H1 (cell line): ENCODE data around the gene BRI3BP. TPM values are rescaled to one million over a fixed set of nuclear protein-coding genes. Genes with fewer than 3 reads are reported as not detected.

Experiments used
- CTCF ChIA-PET: fragments of 300-600 bp; sonication (Branson Sonifier 250); formaldehyde crosslinking; loops from one replicate; lab custom pipeline; 2021; ENCODE audit not compliant: partially characterized antibody; lab: Charles Lee
- POLR2A ChIA-PET: fragments of 300-600 bp; sonication (Branson Sonifier 250); formaldehyde crosslinking; loops from one replicate; lab custom pipeline; 2021; ENCODE audit warnings: inconsistent platforms; ENCODE audit not compliant: partially characterized antibody; lab: Charles Lee
- DNase-seq, 2 experiments: peaks; one replicate each; pipeline versions ENCODE4 v3.0.0 to v3.0.0-alpha.2; 2010 to 2022; ENCODE audit warnings: low spot score in 2 of 2, low read depth in 1 of 2, mixed read lengths in 1 of 2
- FAIRE-seq: peaks from 2 replicates; lab custom pipeline; 2011; peaks lifted over from hg19 to GRCh38; lab: Jason Lieb, UNC
- H2AFZ ChIP-seq: 2 replicates; pipeline ENCODE4 v1.8.1; 2012; ENCODE audit warnings: low read length, inconsistent platforms
- H2AK5ac ChIP-seq: 2 replicates; pipeline ENCODE4 v1.6.1; 2013; ENCODE audit warnings: low read depth, low read length
- H2BK120ac ChIP-seq: replicated peaks from 2 replicates; pipeline ENCODE3; 2013; ENCODE audit warnings: low read depth, low read length, inconsistent platforms
- H2BK12ac ChIP-seq: 2 replicates; pipeline ENCODE4 v1.6.1; 2013; ENCODE audit warnings: low read depth, low read length
- H2BK15ac ChIP-seq: 2 replicates; pipeline ENCODE4 v1.6.1; 2013; ENCODE audit warnings: low read length
- H2BK20ac ChIP-seq: 2 replicates; pipeline ENCODE4 v1.6.1; 2013; ENCODE audit warnings: low read length
- H2BK5ac ChIP-seq: 2 replicates; pipeline ENCODE4 v1.6.1; 2013; ENCODE audit warnings: low read depth, low read length
- H3K14ac ChIP-seq: 2 replicates; pipeline ENCODE4 v1.6.1; 2013; ENCODE audit warnings: inconsistent platforms; ENCODE audit not compliant: insufficient read length
- H3K18ac ChIP-seq: 2 replicates; pipeline ENCODE4 v1.6.1; 2013; ENCODE audit warnings: low read length; ENCODE audit errors: extremely low read depth
- H3K23ac ChIP-seq: 2 replicates; pipeline ENCODE4 v1.6.1; 2013; ENCODE audit warnings: inconsistent platforms; ENCODE audit not compliant: insufficient read length
- H3K23me2 ChIP-seq: 2 replicates; pipeline ENCODE4 v1.6.1; 2013; ENCODE audit warnings: low read depth, low read length
- H3K27ac ChIP-seq: 2 replicates; pipeline ENCODE4 v1.6.1; 2011; ENCODE audit warnings: low read depth, low read length, inconsistent platforms
- H3K27me3 ChIP-seq, 4 experiments: replicated peaks in 1 of 4; 1 replicate in 1 of 4; 2 replicates in 3 of 4; pipeline versions ENCODE4 v1.6.1 to v1.8.1; 2011 to 2013; ENCODE audit warnings: low read length in 3 of 4, mild to moderate bottlenecking in 3 of 4, inconsistent platforms in 2 of 4, mixed read lengths in 2 of 4, moderate library complexity in 1 of 4; ENCODE audit not compliant: control insufficient read depth in 3 of 4, insufficient read depth in 3 of 4; ENCODE audit errors: extremely low read depth in 1 of 4
- H3K36me3 ChIP-seq, 4 experiments: 2 replicates each; pipeline versions ENCODE4 v1.6.1 to v1.8.1; 2011 to 2013; ENCODE audit warnings: mild to moderate bottlenecking in 4 of 4, low read length in 3 of 4, moderate library complexity in 2 of 4, control low read depth in 1 of 4, inconsistent platforms in 1 of 4; ENCODE audit not compliant: insufficient read depth in 4 of 4, control insufficient read depth in 2 of 4
- H3K4ac ChIP-seq: replicated peaks from 2 replicates; pipeline ENCODE3; 2013; ENCODE audit warnings: low read length, low read depth, mixed read lengths, inconsistent platforms; ENCODE audit not compliant: insufficient read length
- H3K4me1 ChIP-seq, 4 experiments: replicated peaks in 1 of 4; 1 replicate in 1 of 4; 2 replicates in 3 of 4; pipeline versions ENCODE4 v1.6.1 to v1.8.1; 2011 to 2013; ENCODE audit warnings: low read length in 3 of 4, inconsistent platforms in 2 of 4, mixed read lengths in 1 of 4; ENCODE audit not compliant: insufficient read depth in 4 of 4, control insufficient read depth in 3 of 4
- H3K4me2 ChIP-seq, 2 experiments: 2 replicates each; pipeline versions ENCODE4 v1.6.1 to v1.8.1; 2011 to 2013; ENCODE audit warnings: low read depth in 2 of 2, low read length in 2 of 2, control low read depth in 1 of 2, inconsistent platforms in 1 of 2, mild to moderate bottlenecking in 1 of 2; ENCODE audit not compliant: insufficient read depth in 1 of 2
- H3K4me3 ChIP-seq, 4 experiments: fragments of 200-600, 300-600 bp in 1 of 4; sonication (generic), shearing (Covaris generic), sonication (Bioruptor Twin) in 1 of 4; 2 replicates each; pipeline versions ENCODE4 v1.5.1 to v1.8.1; 2011 to 2016; ENCODE audit warnings: low read length in 4 of 4, low read depth in 3 of 4, control low read depth in 2 of 4, inconsistent platforms in 2 of 4, mild to moderate bottlenecking in 2 of 4, mixed read lengths in 1 of 4, moderate library complexity in 1 of 4; ENCODE audit not compliant: insufficient read depth in 2 of 4; ENCODE audit errors: extremely low read depth in 1 of 4
- H3K56ac ChIP-seq: replicated peaks from 2 replicates; pipeline ENCODE3; 2013; ENCODE audit warnings: low read depth, mild to moderate bottlenecking, mixed read lengths, low read length, inconsistent platforms; ENCODE audit not compliant: insufficient read length
- H3K79me1 ChIP-seq: 2 replicates; pipeline ENCODE4 v1.6.1; 2013; ENCODE audit warnings: low read depth, low read length, control low read depth
- H3K79me2 ChIP-seq, 2 experiments: 2 replicates each; pipeline versions ENCODE4 v1.6.1 to v1.8.1; 2012 to 2013; ENCODE audit warnings: low read length in 2 of 2, mild to moderate bottlenecking in 2 of 2, inconsistent platforms in 1 of 2; ENCODE audit not compliant: insufficient read depth in 2 of 2, control insufficient read depth in 1 of 2
- H3K9ac ChIP-seq, 4 experiments: replicated peaks in 1 of 4; 1 replicate in 1 of 4; 2 replicates in 3 of 4; pipeline versions ENCODE4 v1.6.1 to v1.8.1; 2011 to 2013; ENCODE audit warnings: low read depth in 3 of 4, low read length in 3 of 4, control low read depth in 2 of 4, mild to moderate bottlenecking in 2 of 4, moderate library complexity in 2 of 4, inconsistent platforms in 1 of 4; ENCODE audit errors: extremely low read depth in 1 of 4
- H3K9me3 ChIP-seq, 2 experiments: 2 replicates each; pipeline versions ENCODE4 v1.6.1 to v1.8.1; 2012 to 2013; ENCODE audit warnings: mild to moderate bottlenecking in 2 of 2, moderate library complexity in 2 of 2, control low read depth in 1 of 2, inconsistent platforms in 1 of 2, low read depth in 1 of 2, low read length in 1 of 2, mixed read lengths in 1 of 2; ENCODE audit not compliant: insufficient read depth in 2 of 2
- H4K20me1 ChIP-seq, 2 experiments: replicated peaks in 1 of 2; 2 replicates each; pipeline versions ENCODE3 to v1.8.1; 2011 to 2013; ENCODE audit warnings: inconsistent platforms in 2 of 2, low read length in 2 of 2, mild to moderate bottlenecking in 1 of 2; ENCODE audit not compliant: insufficient read depth in 2 of 2, control insufficient read depth in 1 of 2
- H4K5ac ChIP-seq: 2 replicates; pipeline ENCODE4 v1.6.1; 2013; ENCODE audit warnings: low read length, low read depth, mixed read lengths, inconsistent platforms; ENCODE audit not compliant: insufficient read length
- H4K8ac ChIP-seq: 2 replicates; pipeline ENCODE4 v1.8.0; 2013; ENCODE audit warnings: mild to moderate bottlenecking, moderate library complexity, low read length, inconsistent platforms; ENCODE audit not compliant: insufficient read depth; ENCODE audit errors: extremely low read depth
- H4K91ac ChIP-seq: replicated peaks from 2 replicates; pipeline ENCODE3; 2013; ENCODE audit warnings: low read length, mixed read lengths, inconsistent platforms; ENCODE audit not compliant: insufficient read length
- EGR1 ChIP-seq: IDR thresholded peaks from 2 replicates; pipeline ENCODE4 v1.6.1; 2011; ENCODE audit warnings: low read depth, low read length, borderline replicate concordance
- EP300 ChIP-seq, 2 experiments: IDR thresholded peaks; 1 replicate in 1 of 2; 2 replicates in 1 of 2; pipeline ENCODE4 v1.6.1; 2011 to 2012; ENCODE audit warnings: low read depth in 2 of 2, low read length in 2 of 2, mild to moderate bottlenecking in 2 of 2, borderline replicate concordance in 1 of 2, inconsistent platforms in 1 of 2, moderate library complexity in 1 of 2
- EZH2 ChIP-seq: fragments of 200-600 bp; sonication (generic); IDR thresholded peaks from 2 replicates; pipeline ENCODE4 v1.7.1; 2012; ENCODE audit warnings: low read depth, mild to moderate bottlenecking, moderate library complexity, low read length, inconsistent platforms; ENCODE audit not compliant: severe bottlenecking
- KDM1A ChIP-seq: fragments of 200-600, 300-600 bp; sonication (generic); IDR thresholded peaks from 2 replicates; pipeline ENCODE4 v1.7.1; 2016; ENCODE audit warnings: mild to moderate bottlenecking, low read length, borderline replicate concordance
- MAFK ChIP-seq: IDR thresholded peaks from 2 replicates; pipeline ENCODE4 v1.6.1; 2012; ENCODE audit warnings: low read depth, mild to moderate bottlenecking, improper control_type of control experiment, low read length
- PHF8 ChIP-seq: fragments of 200-600 bp; sonication (generic); conservative IDR thresholded peaks from 2 replicates; pipeline ENCODE4 v1.7.1; 2012; ENCODE audit warnings: low read depth, mild to moderate bottlenecking, inconsistent platforms, low read length, moderate library complexity
- POU5F1 ChIP-seq: IDR thresholded peaks from 2 replicates; pipeline ENCODE4 v1.6.1; 2011; ENCODE audit warnings: low read depth, mild to moderate bottlenecking, low read length, moderate library complexity
- TEAD4 ChIP-seq: IDR thresholded peaks from 2 replicates; pipeline ENCODE4 v1.6.1; 2012; ENCODE audit warnings: low read depth, low read length, inconsistent platforms, mixed read lengths
- WGBS, 2 experiments: shearing (Covaris generic) in 1 of 2; methylation state at CpG; one replicate each; pipeline versions ENCODE4 v1.1.6 to v1.1.7; 2013 to 2015; ENCODE audit warnings: low lambda C conversion rate in 2 of 2, mixed read lengths in 2 of 2, inconsistent platforms in 1 of 2, low coverage in 1 of 2, missing lambda C conversion rate in 1 of 2; ENCODE audit not compliant: insufficient replicate concordance in 2 of 2, insufficient coverage in 1 of 2, insufficient read length in 1 of 2; ENCODE audit errors: extremely low coverage in 1 of 2, missing lambda C conversion rate in 1 of 2; 5-methylcytosine and 5-hydroxymethylcytosine counted together
- polyA plus RNA-seq, 7 experiments: library from polyadenylated mRNA; depleted of rRNA in 3 of 7; stranded (reverse) in 5 of 7; unstranded in 2 of 7; fragments of >200 nt in 5 of 7; fragments of 200-250 nt in 2 of 7; gene quantifications; 1 replicate in 5 of 7; 2 replicates in 1 of 7; 4 replicates in 1 of 7; pipeline versions ENCODE4 v1.2.1 to v1.2.3, GENCODE V29; 2011 to 2013; ENCODE audit warnings: missing spikeins in 2 of 7, mixed read lengths in 2 of 7
- total RNA-seq: library from RNA; stranded (reverse); fragmentation: NEBNext Ultra II Directional; extraction: Animal tissue kit (Norgen Biotek cat#: 25700); gene quantifications from 2 replicates; pipeline ENCODE4 v1.2.1, GENCODE V29; 2021
- TF ChIP-seq, protein P1 (sequence below): IDR thresholded peaks from 2 replicates; pipeline ENCODE4 v1.6.1; 2011; ENCODE audit warnings: low read depth, mild to moderate bottlenecking, low read length; ENCODE audit not compliant: insufficient read depth

Gene BRI3BP
- total and polyA plus RNA-seq, 2 of the 8 experiments (the other 6 are each of a cell fraction or from before 2014, with no cell fraction given), result 5.4 to 14.2 TPM

DNA sequence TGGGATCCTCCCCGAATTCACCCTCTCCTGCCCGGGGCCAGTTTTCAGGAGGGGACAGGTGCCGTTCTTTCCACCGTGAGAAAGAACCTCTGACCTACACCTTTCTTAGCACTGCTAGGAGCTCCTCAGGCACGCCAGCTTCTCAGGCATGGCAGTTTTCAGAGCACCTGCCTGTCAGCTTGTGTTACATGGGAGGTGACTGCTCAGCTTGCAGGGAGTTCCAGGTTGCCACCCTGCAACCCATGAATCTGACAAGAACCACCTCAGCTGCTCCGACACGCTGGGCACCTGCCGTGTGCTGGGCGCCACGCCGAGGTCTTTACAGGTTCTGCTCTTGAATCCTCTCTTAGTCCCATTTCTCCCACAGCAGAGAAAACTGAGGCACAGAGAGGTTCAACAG is 12.9 kb downstream of the BRI3BP start:
- Histone ChIP-seq H4K91ac (no peak overlapping the region), H3K27ac (no peak overlapping the region), H3K14ac (no peak overlapping the region), H3K36me3 (no peaks in the 10 kb centered on the region), H3K23me2 (no peaks in the 10 kb centered on the region), H3K9me3 (no peaks in the 10 kb centered on the region), H3K4me1 (no peaks in the 10 kb centered on the region), H3K23ac (no peak overlapping the region), H3K4ac (no peak overlapping the region), H4K8ac (no peak overlapping the region), H3K18ac (no peak overlapping the region), H2BK5ac (no peak overlapping the region), H2BK120ac (no peak overlapping the region), H2BK20ac (no peak overlapping the region), H3K4me2 (no peak overlapping the region), H3K79me1 (peaks cover 9% of the 10 kb centered on the region), H2AK5ac (no peak overlapping the region), H3K9ac (no peak overlapping the region), H3K56ac (no peak overlapping the region), H2BK12ac (no peak overlapping the region), H3K4me3 (no peak overlapping the region), H2BK15ac (no peak overlapping the region), H2AFZ (no peak overlapping the region), H3K27me3 (no peaks in the 10 kb centered on the region), H4K20me1 (peaks cover 6 to 7% of the 10 kb centered on the region in 2 experiments), H4K5ac (no peak overlapping the region), H3K79me2 (peaks cover 3 to 68% of the 10 kb centered on the region in 2 experiments; a peak in 3 of 4 replicates)
- ChIA-PET POLR2A (no interaction called here), CTCF (interaction anchor here (0.6 to 1.5 kb wide), 2 partner anchors 9 to 111 kb away, joined by 4 to 7 read pairs; no protein-coding TSS in a partner anchor)
- no peak for DNase-seq
- TF ChIP-seq, protein P1, sequence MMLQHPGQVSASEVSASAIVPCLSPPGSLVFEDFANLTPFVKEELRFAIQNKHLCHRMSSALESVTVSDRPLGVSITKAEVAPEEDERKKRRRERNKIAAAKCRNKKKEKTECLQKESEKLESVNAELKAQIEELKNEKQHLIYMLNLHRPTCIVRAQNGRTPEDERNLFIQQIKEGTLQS, result no peak
- TF ChIP-seq KDM1A (no peak), POU5F1 (no peak), EGR1 (no peak), EZH2 (no peak), PHF8 (no peak), TEAD4 (no peak), MAFK (no peak), EP300 (IDR thresholded peaks at IDR 0.05; ENCODE audit: borderline replicate concordance in 1 of 2, low read depth in 2 of 2, low read length in 2 of 2) (no peak)
- WGBS, 2 experiments, result 92% methylated on average over 11 of the region's 11 CpGs; no CpG with 5 or more reads in 1 of the 2 experiments
- no peak for FAIRE-seq
